HG02763 (cell line): ENCODE results near the gene SNX9.
"Not testable (repeated sequence)": the region's sequence is repeated elsewhere in the genome, so short reads cannot be mapped to it uniquely, and the experiment has no call there.

ENCODE experiments used
- ATAC-seq: cut with Tn5 transposase; IDR thresholded peaks from one replicate; pipeline ENCODE4 v1.9.1; 2021; ENCODE audit warnings: mild to moderate bottlenecking, moderate library complexity; ENCODE audit not compliant: unreplicated experiment

SNX9 gene

GRCh38 chr6:157830354-157831017, 7.4 kb downstream of the SNX9 start:
- peak; percentile 94 for ATAC-seq

- no peak for ATAC-seq
Measured at GRCh38 chr6:157831018-157831369, 7.9 kb downstream of the SNX9 start.

- no peak for ATAC-seq
Measured at GRCh38 chr6:157831424-157832249, 8.6 kb downstream of the SNX9 start.

- no peak for ATAC-seq
Measured at GRCh38 chr6:157832250-157832967, 9.4 kb downstream of the SNX9 start.

- ATAC-seq, result no peak
Measured at GRCh38 chr6:157834549-157834948, 11.5 kb downstream of the SNX9 start.

- ATAC-seq, result no peak
Measured at GRCh38 chr6:157838718-157839430, 15.8 kb downstream of the SNX9 start.

GRCh38 chr6:157839606-157840005, 16.6 kb downstream of the SNX9 start:
- ATAC-seq, result no peak

- ATAC-seq, result no peak
Measured at GRCh38 chr6:157840261-157840660, 17.2 kb downstream of the SNX9 start.

- ATAC-seq, result no peak
Measured at GRCh38 chr6:157840776-157841175, 17.7 kb downstream of the SNX9 start.

- ATAC-seq, result peak; percentile 89
Measured at GRCh38 chr6:157841211-157841840, 18.3 kb downstream of the SNX9 start.

GRCh38 chr6:157842212-157842611, 19.2 kb downstream of the SNX9 start:
- ATAC-seq, result no peak

GRCh38 chr6:157844196-157844595, 21.1 kb downstream of the SNX9 start:
- ATAC-seq, result not testable (repeated sequence)

- no peak for ATAC-seq
Measured at GRCh38 chr6:157845493-157846259, 22.6 kb downstream of the SNX9 start.

- ATAC-seq, result no peak
Measured at GRCh38 chr6:157847846-157848245, 24.8 kb downstream of the SNX9 start.

GRCh38 chr6:157848693-157849092, 25.6 kb downstream of the SNX9 start:
- ATAC-seq, result no peak

- no peak for ATAC-seq
Measured at GRCh38 chr6:157849288-157850017, 26.4 kb downstream of the SNX9 start.

GRCh38 chr6:157850030-157850429, 27.0 kb downstream of the SNX9 start:
- ATAC-seq, result no peak

- ATAC-seq, result no peak
Measured at GRCh38 chr6:157853018-157853805, 30.2 kb downstream of the SNX9 start.
